Neural progenitor cell (in vitro differentiated cells): ENCODE data around the gene LINC01488. TPM values are rescaled to one million over a fixed set of nuclear protein-coding genes. Genes with fewer than 3 reads are reported as not detected.
A peak's percentile ranks its signal among the peaks of the same experiment; 100 is the strongest.

Experiments used
- DNase-seq: peaks from one replicate; pipeline ENCODE4 v3.0.0-alpha.2; 2016; ENCODE audit warnings: low spot score
- H2AFZ ChIP-seq: fragments of 200-600 bp; sonication (generic); replicated peaks from 2 replicates; pipeline ENCODE4 v1.6.1; 2016; ENCODE audit warnings: antibody characterized with exemption
- H3F3A ChIP-seq: fragments of 200-600 bp; sonication (generic); 2 replicates; pipeline ENCODE4 v1.6.1; 2016; ENCODE audit warnings: antibody characterized with exemption, low read depth
- H3K27ac ChIP-seq: fragments of 200-600 bp; sonication (generic); 2 replicates; pipeline ENCODE4 v1.5.1; 2016; ENCODE audit warnings: mild to moderate bottlenecking
- H3K27me3 ChIP-seq: fragments of 200-600 bp; sonication (generic); 2 replicates; pipeline ENCODE4 v1.6.1; 2016; ENCODE audit warnings: mild to moderate bottlenecking, moderate library complexity
- H3K36me3 ChIP-seq: fragments of 200-600 bp; sonication (generic); 2 replicates; pipeline ENCODE4 v1.5.1; 2016
- H3K4me1 ChIP-seq: fragments of 200-600 bp; sonication (generic); 2 replicates; pipeline ENCODE4 v1.6.1; 2016; ENCODE audit warnings: mixed run types
- H3K4me2 ChIP-seq: fragments of 200-600 bp; sonication (generic); 2 replicates; pipeline ENCODE4 v1.6.1; 2016
- H3K4me3 ChIP-seq: fragments of 200-600 bp; sonication (generic); 2 replicates; pipeline ENCODE4 v1.5.1; 2016
- H3K79me2 ChIP-seq: fragments of 200-600 bp; sonication (generic); 2 replicates; pipeline ENCODE4 v1.6.1; 2016; ENCODE audit warnings: low read depth
- H3K9ac ChIP-seq: fragments of 200-600 bp; sonication (generic); 2 replicates; pipeline ENCODE4 v1.6.1; 2016
- H3K9me3 ChIP-seq: fragments of 200-600 bp; sonication (generic); 2 replicates; pipeline ENCODE4 v1.5.1; 2016; ENCODE audit warnings: low read depth
- H4K20me1 ChIP-seq: fragments of 200-600 bp; sonication (generic); 2 replicates; pipeline ENCODE4 v1.6.1; 2016; ENCODE audit warnings: low read depth
- H3K27ac Mint-ChIP-seq: 3 replicates; pipeline ENCODE4 v1.8.0; 2021; ENCODE audit warnings: mixed read lengths
- H3K27me3 Mint-ChIP-seq: 2 replicates; pipeline ENCODE4 v1.8.0; 2022; ENCODE audit warnings: low read depth, mild to moderate bottlenecking, inconsistent platforms, moderate library complexity, mixed read lengths; ENCODE audit not compliant: insufficient read depth
- H3K36me3 Mint-ChIP-seq: 3 replicates; pipeline ENCODE4 v1.8.0; 2021; ENCODE audit warnings: mixed read lengths
- H3K4me1 Mint-ChIP-seq: 3 replicates; pipeline ENCODE4 v1.8.0; 2021; ENCODE audit warnings: mixed read lengths
- H3K4me3 Mint-ChIP-seq: 3 replicates; pipeline ENCODE4 v1.8.0; 2021; ENCODE audit warnings: mild to moderate bottlenecking, moderate library complexity, mixed read lengths
- H3K9me3 Mint-ChIP-seq: 3 replicates; pipeline ENCODE4 v1.8.0; 2020; ENCODE audit warnings: mixed read lengths
- CTCF ChIP-seq: fragments of 200-600 bp; sonication (generic); IDR thresholded peaks from 2 replicates; pipeline ENCODE4 v1.5.1; 2017; ENCODE audit warnings: antibody characterized with exemption, mild to moderate bottlenecking
- EZH2 ChIP-seq: fragments of 200-600 bp; sonication (generic); IDR thresholded peaks from 2 replicates; pipeline ENCODE4 v1.6.1; 2017; ENCODE audit warnings: antibody characterized with exemption, mild to moderate bottlenecking, moderate library complexity
- EZH2phosphoT487 ChIP-seq: fragments of 200-600 bp; sonication (generic); IDR thresholded peaks from 2 replicates; pipeline ENCODE4 v1.6.1; 2017; ENCODE audit warnings: antibody characterized with exemption
- total RNA-seq: library from RNA; depleted of rRNA; stranded (reverse); fragments of >200 nt; gene quantifications from 2 replicates; pipeline ENCODE4 v1.2.3, GENCODE V29; 2015; ENCODE audit warnings: low replicate concordance

The LINC01488 gene
- total RNA-seq, 1 donor from 2014 or later = 0.09 TPM

GRCh38 chr11:69483170-69483569 lies 1.7 kb downstream of the LINC01488 start:
- Histone ChIP-seq H4K20me1 (no peaks in the 10 kb centered on the region), H2AFZ (no peak overlapping the region), H3K27me3 (no peaks in the 10 kb centered on the region), H3K4me2 (no peak overlapping the region), H3K9ac (no peak overlapping the region), H3K9me3 (no peaks in the 10 kb centered on the region), H3F3A (no peaks in the 10 kb centered on the region), H3K4me1 (peaks cover 32% of the 10 kb centered on the region), H3K27ac (no peak overlapping the region), H3K79me2 (no peaks in the 10 kb centered on the region), H3K36me3 (no peaks in the 10 kb centered on the region), H3K4me3 (no peak overlapping the region)
- peaks cover 2% of the 10 kb centered on the region for H3K27me3 Mint-ChIP-seq
- peak overlapping the region; percentile 92 for H3K27ac Mint-ChIP-seq
- no peaks in the 10 kb centered on the region for H3K36me3 Mint-ChIP-seq
- H3K4me1 Mint-ChIP-seq = peaks cover 26% of the 10 kb centered on the region
- H3K4me3 Mint-ChIP-seq = peak overlapping the region; percentile 46
- TF ChIP-seq EZH2phosphoT487 (no peak), EZH2 (no peak), CTCF (no peak)
- DNase-seq = no peak
- no peaks in the 10 kb centered on the region for H3K9me3 Mint-ChIP-seq

- H3K36me3 Mint-ChIP-seq = no peaks in the 10 kb centered on the region
- H3K4me1 Mint-ChIP-seq = peaks cover 26% of the 10 kb centered on the region
- peak; percentile 38 for DNase-seq
- Histone ChIP-seq H3K27me3 (no peaks in the 10 kb centered on the region), H3K79me2 (no peaks in the 10 kb centered on the region), H3K4me1 (peaks cover 32% of the 10 kb centered on the region), H3K27ac (no peak overlapping the region), H3K4me2 (no peak overlapping the region), H3F3A (no peaks in the 10 kb centered on the region), H4K20me1 (no peaks in the 10 kb centered on the region), H3K36me3 (no peaks in the 10 kb centered on the region), H3K4me3 (no peak overlapping the region), H3K9ac (no peak overlapping the region), H3K9me3 (no peaks in the 10 kb centered on the region), H2AFZ (no peak overlapping the region)
- peak overlapping the region; percentile 46 for H3K4me3 Mint-ChIP-seq
- TF ChIP-seq CTCF (no peak), EZH2 (no peak), EZH2phosphoT487 (no peak)
- peaks cover 2% of the 10 kb centered on the region for H3K27me3 Mint-ChIP-seq
- H3K27ac Mint-ChIP-seq = peak overlapping the region; percentile 92
- no peaks in the 10 kb centered on the region for H3K9me3 Mint-ChIP-seq
Measured at GRCh38 chr11:69483691-69484426, 2.4 kb downstream of the LINC01488 start.

GRCh38 chr11:69484427-69485259 lies 3.2 kb downstream of the LINC01488 start:
- H3K4me1 ChIP-seq = peaks cover 32% of the 10 kb centered on the region
- no peak overlapping the region for H2AFZ ChIP-seq
- TF ChIP-seq CTCF = no peak
- no peak for TF ChIP-seq EZH2phosphoT487
- TF ChIP-seq EZH2 = no peak
- H3K4me1 Mint-ChIP-seq = peaks cover 30% of the 10 kb centered on the region
- no peak overlapping the region for H3K4me3 ChIP-seq
- H3K9me3 Mint-ChIP-seq = no peaks in the 10 kb centered on the region
- no peaks in the 10 kb centered on the region for H3F3A ChIP-seq
- H3K9ac ChIP-seq = no peak overlapping the region
- no peaks in the 10 kb centered on the region for H3K36me3 ChIP-seq
- H3K27me3 ChIP-seq = no peaks in the 10 kb centered on the region
- no peaks in the 10 kb centered on the region for H3K9me3 ChIP-seq
- H3K27me3 Mint-ChIP-seq = peaks cover 2% of the 10 kb centered on the region
- no peaks in the 10 kb centered on the region for H3K79me2 ChIP-seq
- no peak overlapping the region for H3K27ac ChIP-seq
- DNase-seq = no peak
- no peak overlapping the region for H3K27ac Mint-ChIP-seq
- no peak overlapping the region for H3K4me2 ChIP-seq
- no peaks in the 10 kb centered on the region for H3K36me3 Mint-ChIP-seq
- H3K4me3 Mint-ChIP-seq = peak overlapping the region; percentile 10
- no peaks in the 10 kb centered on the region for H4K20me1 ChIP-seq
